Breast epithelium (tissue), 4 donors: ENCODE results near the gene NPHP4. TPM values are rescaled to one million over a fixed set of nuclear protein-coding genes. Genes with fewer than 3 reads are reported as not detected.

Experiments
- DNase-seq, 2 donors: peaks; one replicate each; pipeline ENCODE4 v3.0.0-alpha.2; 2019; ENCODE audit warnings: low spot score in 2 of 2
- H3K27ac ChIP-seq, 2 donors: fragments of 200-600 bp; sonication (generic) in 1 of 2; one replicate each; pipeline ENCODE4 v1.5.1; 2016 to 2019; ENCODE audit warnings: mild to moderate bottlenecking in 1 of 2
- H3K27me3 ChIP-seq, 2 donors: fragments of 200-600 bp; sonication (generic) in 1 of 2; one replicate each; pipeline versions ENCODE4 v1.5.1 to v1.6.0; 2017 to 2019; ENCODE audit warnings: control low read depth in 1 of 2, mild to moderate bottlenecking in 1 of 2
- H3K36me3 ChIP-seq: fragments of 200-600 bp; one replicate; pipeline ENCODE4 v1.5.1; 2019
- H3K4me1 ChIP-seq, 2 donors: fragments of 200-600 bp; sonication (generic); one replicate each; pipeline ENCODE4 v1.5.1; 2016 to 2019; ENCODE audit warnings: control low read depth in 1 of 2
- H3K4me3 ChIP-seq, 3 donors: fragments of 200-600 bp; sonication (generic); 1 replicate in 2 of 3; 2 replicates in 1 of 3; pipeline ENCODE4 v1.5.1; 2016 to 2019; ENCODE audit warnings: mild to moderate bottlenecking in 3 of 3, moderate library complexity in 2 of 3
- H3K9me3 ChIP-seq, 2 donors: fragments of 200-600 bp; sonication (generic) in 1 of 2; one replicate each; pipeline ENCODE4 v1.5.1; 2016 to 2019; ENCODE audit warnings: control low read depth in 1 of 2
- POLR2A ChIP-seq: fragments of 450-650 bp; IDR thresholded peaks from one replicate; pipeline ENCODE4 v1.6.1; 2016; ENCODE audit warnings: antibody characterized with exemption, mild to moderate bottlenecking, moderate library complexity
- POLR2AphosphoS5 ChIP-seq, 3 donors: sonication (generic); formaldehyde crosslinking; IDR thresholded peaks; one replicate each; pipeline ENCODE4 v1.6.1; 2017; ENCODE audit warnings: antibody characterized with exemption in 3 of 3
- intact Hi-C: fragments of 100-400 bp; cut with DNase I; formaldehyde crosslinking; loops from one replicate; pipeline ENCODE4 v1.15.1; 2023; ENCODE audit warnings: low total_unique reads
- total RNA-seq, 3 donors: library from RNA; depleted of rRNA; stranded (reverse); fragments of >200 nt; gene quantifications; one replicate each; pipeline ENCODE4 v1.1.0, GENCODE V29; 2016
- TF ChIP-seq, protein P1 (sequence below), 3 donors: fragments of 450-650 bp; IDR thresholded peaks; one replicate each; pipeline ENCODE4 v1.5.1; 2016 to 2017; ENCODE audit warnings: antibody characterized with exemption in 3 of 3, mild to moderate bottlenecking in 3 of 3, moderate library complexity in 3 of 3

NPHP4 gene
- total RNA-seq, 3 donors from 2014 or later: 7.0 to 18.7 (median 18.1) TPM

DNA sequence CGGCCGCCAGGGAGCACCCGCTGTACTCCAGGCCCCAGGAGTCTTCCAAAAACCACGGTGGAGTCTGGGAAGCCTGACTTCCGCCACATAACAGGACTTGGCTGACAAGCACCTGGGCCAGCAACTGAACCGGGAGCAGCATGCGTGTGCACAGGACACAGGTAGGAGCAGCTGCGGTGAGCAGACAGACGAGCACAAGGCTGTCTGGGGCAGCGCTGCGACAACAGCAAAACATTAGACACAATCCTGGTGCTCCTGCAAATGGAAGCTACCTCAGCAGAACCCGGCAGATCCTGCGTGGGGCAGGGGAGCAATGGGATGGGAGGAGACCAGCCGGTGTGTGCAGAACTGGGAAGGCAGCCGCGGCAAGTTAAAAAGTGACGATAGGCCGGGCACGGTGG is 80.4 kb downstream of the NPHP4 start:
- DNase-seq: no peak
- Histone ChIP-seq H3K27me3 (no peaks in the 10 kb centered on the region), H3K27ac (no peak overlapping the region), H3K4me3 (no peak overlapping the region), H3K36me3 (no peaks in the 10 kb centered on the region), H3K9me3 (no peaks in the 10 kb centered on the region), H3K4me1 (no peaks in the 10 kb centered on the region)
- intact Hi-C loops: no loop called here
- TF ChIP-seq POLR2A (no peak), POLR2AphosphoS5 (IDR thresholded peaks at IDR 0.05) (no peak)
- TF ChIP-seq, protein P1, sequence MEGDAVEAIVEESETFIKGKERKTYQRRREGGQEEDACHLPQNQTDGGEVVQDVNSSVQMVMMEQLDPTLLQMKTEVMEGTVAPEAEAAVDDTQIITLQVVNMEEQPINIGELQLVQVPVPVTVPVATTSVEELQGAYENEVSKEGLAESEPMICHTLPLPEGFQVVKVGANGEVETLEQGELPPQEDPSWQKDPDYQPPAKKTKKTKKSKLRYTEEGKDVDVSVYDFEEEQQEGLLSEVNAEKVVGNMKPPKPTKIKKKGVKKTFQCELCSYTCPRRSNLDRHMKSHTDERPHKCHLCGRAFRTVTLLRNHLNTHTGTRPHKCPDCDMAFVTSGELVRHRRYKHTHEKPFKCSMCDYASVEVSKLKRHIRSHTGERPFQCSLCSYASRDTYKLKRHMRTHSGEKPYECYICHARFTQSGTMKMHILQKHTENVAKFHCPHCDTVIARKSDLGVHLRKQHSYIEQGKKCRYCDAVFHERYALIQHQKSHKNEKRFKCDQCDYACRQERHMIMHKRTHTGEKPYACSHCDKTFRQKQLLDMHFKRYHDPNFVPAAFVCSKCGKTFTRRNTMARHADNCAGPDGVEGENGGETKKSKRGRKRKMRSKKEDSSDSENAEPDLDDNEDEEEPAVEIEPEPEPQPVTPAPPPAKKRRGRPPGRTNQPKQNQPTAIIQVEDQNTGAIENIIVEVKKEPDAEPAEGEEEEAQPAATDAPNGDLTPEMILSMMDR (IDR thresholded peaks at IDR 0.05): no peak

DNA sequence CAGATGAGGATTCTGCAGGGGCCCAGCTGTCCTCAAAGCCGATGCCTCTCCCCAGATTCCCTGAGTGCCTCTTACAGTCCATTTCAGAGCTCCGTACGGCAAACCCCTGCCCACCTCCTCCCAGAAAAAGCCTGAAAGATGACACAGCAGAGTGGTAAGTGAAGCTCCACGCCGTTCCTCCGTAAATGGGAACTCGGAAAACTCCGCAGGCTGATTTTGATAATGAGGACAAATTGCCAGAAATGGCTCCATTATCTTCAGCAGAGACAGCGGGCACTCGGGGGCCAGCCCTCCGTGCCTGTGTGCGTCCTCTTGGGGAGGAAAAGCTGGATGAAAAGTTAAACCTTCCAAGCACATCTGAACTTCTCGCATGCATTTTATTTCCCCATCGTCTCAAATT is 81.1 kb downstream of the NPHP4 start:
- H3K9me3 ChIP-seq: no peaks in the 10 kb centered on the region
- DNase-seq: no peak
- H3K36me3 ChIP-seq: no peaks in the 10 kb centered on the region
- H3K4me3 ChIP-seq: no peak overlapping the region
- H3K27me3 ChIP-seq: no peaks in the 10 kb centered on the region
- H3K4me1 ChIP-seq: no peaks in the 10 kb centered on the region
- H3K27ac ChIP-seq: no peak overlapping the region
- TF ChIP-seq POLR2A: no peak
- TF ChIP-seq, protein P1 (IDR thresholded peaks at IDR 0.05): no peak
- no peak for TF ChIP-seq POLR2AphosphoS5 (IDR thresholded peaks at IDR 0.05)
- intact Hi-C loops: no loop called here

DNA sequence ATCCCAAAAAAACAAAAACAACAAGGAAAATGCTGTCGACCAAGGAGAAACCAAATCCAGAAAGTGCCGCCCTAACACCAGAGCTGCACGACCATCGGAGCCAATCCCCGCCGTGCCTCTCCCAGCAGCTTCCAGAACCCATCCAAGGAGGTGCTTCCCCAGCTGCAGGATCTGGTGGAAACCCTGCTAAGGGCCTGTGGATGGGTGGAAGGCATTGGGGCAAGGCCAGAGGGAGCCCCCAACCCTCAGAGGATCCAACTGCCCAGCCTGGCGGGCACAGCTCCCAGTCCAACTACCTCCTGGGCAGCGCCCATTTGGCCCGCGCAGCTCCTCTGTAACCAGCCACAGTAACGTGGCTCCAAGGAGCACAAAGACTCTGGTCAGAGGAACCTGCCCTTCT is 81.6 kb downstream of the NPHP4 start:
- TF ChIP-seq POLR2A: no peak
- TF ChIP-seq, protein P1 (IDR thresholded peaks at IDR 0.05): no peak
- no peak for TF ChIP-seq POLR2AphosphoS5 (IDR thresholded peaks at IDR 0.05)
- Histone ChIP-seq H3K4me1 (no peaks in the 10 kb centered on the region), H3K36me3 (no peaks in the 10 kb centered on the region), H3K9me3 (no peaks in the 10 kb centered on the region), H3K27ac (no peak overlapping the region), H3K4me3 (no peak overlapping the region), H3K27me3 (no peaks in the 10 kb centered on the region)
- no peak for DNase-seq
- intact Hi-C loops: no loop called here

DNA sequence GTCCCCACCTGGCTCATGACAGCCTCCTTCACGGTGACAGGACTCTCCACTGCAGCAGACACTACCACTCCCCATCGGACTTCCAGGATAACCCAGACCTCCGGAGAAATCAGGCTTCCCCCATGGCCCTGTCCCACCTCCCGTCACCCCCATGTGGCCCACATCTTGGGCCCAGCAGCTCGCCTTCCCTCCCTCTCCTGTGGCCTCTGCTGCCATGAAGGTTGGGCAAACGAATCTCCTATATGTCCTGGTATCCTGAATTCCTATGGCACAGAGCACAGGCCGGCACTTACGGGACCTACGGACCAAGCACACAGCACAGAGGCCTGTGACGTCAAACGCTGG is 82.0 kb downstream of the NPHP4 start:
- DNase-seq: no peak
- Histone ChIP-seq H3K36me3 (no peaks in the 10 kb centered on the region), H3K9me3 (no peaks in the 10 kb centered on the region), H3K4me1 (no peaks in the 10 kb centered on the region), H3K27me3 (no peaks in the 10 kb centered on the region), H3K4me3 (no peak overlapping the region), H3K27ac (no peak overlapping the region)
- TF ChIP-seq POLR2A (no peak), POLR2AphosphoS5 (IDR thresholded peaks at IDR 0.05) (no peak)
- TF ChIP-seq, protein P1 (IDR thresholded peaks at IDR 0.05): no peak
- intact Hi-C loops: no loop called here

DNA sequence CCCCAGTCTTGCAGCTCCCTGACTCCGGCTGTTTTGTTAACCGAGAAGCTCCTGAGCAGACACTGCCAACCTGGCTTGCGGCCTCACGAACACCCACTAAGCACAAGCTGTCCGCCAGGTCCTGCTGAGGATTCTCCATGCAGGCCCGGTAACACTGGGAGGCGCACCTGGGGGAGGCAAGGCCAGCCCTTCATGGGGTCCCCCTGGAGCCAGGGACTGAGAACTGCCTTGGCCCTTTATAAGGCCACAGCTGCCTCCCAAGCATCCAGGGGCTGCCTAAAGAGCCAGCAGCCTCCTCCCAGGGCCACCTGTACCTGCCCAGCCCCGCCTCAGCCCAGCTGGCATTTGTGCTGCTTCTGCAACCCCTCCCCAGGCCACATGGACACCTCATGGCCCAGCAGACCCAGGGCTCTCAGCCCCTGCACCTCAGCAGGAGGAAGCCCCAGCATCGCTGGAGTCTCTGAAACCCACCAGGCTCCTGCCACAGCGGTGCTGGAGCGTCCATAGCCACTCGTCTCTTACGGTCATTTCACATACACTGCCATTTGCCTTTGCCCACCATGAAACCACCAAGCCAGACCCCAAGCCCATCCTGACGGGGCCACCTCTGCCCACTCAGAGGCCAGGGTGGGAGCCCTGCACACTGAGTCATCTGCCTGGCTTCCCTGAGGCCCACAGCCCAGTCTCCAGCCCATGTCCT is 82.5 kb downstream of the NPHP4 start:
- no peaks in the 10 kb centered on the region for H3K9me3 ChIP-seq
- no peaks in the 10 kb centered on the region for H3K4me1 ChIP-seq
- DNase-seq: no peak
- H3K27ac ChIP-seq: no peak overlapping the region
- H3K4me3 ChIP-seq: no peak overlapping the region
- TF ChIP-seq, protein P1 (IDR thresholded peaks at IDR 0.05): no peak
- TF ChIP-seq POLR2AphosphoS5 (IDR thresholded peaks at IDR 0.05) (no peak), POLR2A (no peak)
- H3K36me3 ChIP-seq: no peaks in the 10 kb centered on the region
- intact Hi-C loops: no loop called here
- H3K27me3 ChIP-seq: no peaks in the 10 kb centered on the region
